CD4-positive, alpha-beta T cell treated with Interleukin-15 for 1 hour (primary cell): ENCODE results near the gene ZNF57.
"Not testable (repeated sequence)": the region's sequence is repeated elsewhere in the genome, so short reads cannot be mapped to it uniquely, and the experiment has no call there.

ENCODE experiments used
- DNase-seq: peaks from one replicate; pipeline ENCODE4 v3.0.0-alpha.2; 2020

ZNF57 gene

GRCh38 chr19:2902590-2903218 lies 2.0 kb downstream of the ZNF57 start:
- DNase-seq = no peak

- not testable (repeated sequence) for DNase-seq
Observed at GRCh38 chr19:2903326-2903725, 2.6 kb downstream of the ZNF57 start.

- no peak for DNase-seq
Observed at GRCh38 chr19:2905918-2906519, 5.3 kb downstream of the ZNF57 start.

- no peak for DNase-seq
Observed at GRCh38 chr19:2906631-2907195, 6.0 kb downstream of the ZNF57 start.

- DNase-seq = no peak
Observed at GRCh38 chr19:2912306-2912705, 11.6 kb downstream of the ZNF57 start.

- DNase-seq = no peak
Observed at GRCh38 chr19:2917275-2918184, 16.8 kb downstream of the ZNF57 start.

- DNase-seq = no peak
Observed at GRCh38 chr19:2922987-2923386, 22.3 kb downstream of the ZNF57 start.

- no peak for DNase-seq
Observed at GRCh38 chr19:2923510-2923909, 22.8 kb downstream of the ZNF57 start.

GRCh38 chr19:2926341-2927031 lies 25.8 kb downstream of the ZNF57 start:
- DNase-seq = no peak

GRCh38 chr19:2927032-2927430 lies 26.3 kb downstream of the ZNF57 start:
- no peak for DNase-seq

GRCh38 chr19:2933490-2933910 lies 32.8 kb downstream of the ZNF57 start:
- no peak for DNase-seq

GRCh38 chr19:2935863-2936262 lies 35.1 kb downstream of the ZNF57 start:
- not testable (repeated sequence) for DNase-seq

- no peak for DNase-seq
Observed at GRCh38 chr19:2942928-2943640, 42.4 kb downstream of the ZNF57 start.

- DNase-seq = no peak
Observed at GRCh38 chr19:2944403-2944774, 43.7 kb downstream of the ZNF57 start.

GRCh38 chr19:2944775-2945574 lies 44.2 kb downstream of the ZNF57 start, which contains the start of gene ZNF77:
TSS of gene ZNF77 (minus strand) at chr19:2944971. CDS start at chr19:2944840, 131 bp downstream.
- DNase-seq = peak; percentile 98

- DNase-seq = no peak
Observed at GRCh38 chr19:2945575-2946184, 45.0 kb downstream of the ZNF57 start.

GRCh38 chr19:2949939-2950285 lies 49.2 kb downstream of the ZNF57 start:
- DNase-seq = no peak

- peak; percentile 100 for DNase-seq
Observed at GRCh38 chr19:2950286-2951124, 49.8 kb downstream of the ZNF57 start.

- DNase-seq = no peak
Observed at GRCh38 chr19:2952953-2953481, 52.3 kb downstream of the ZNF57 start.

GRCh38 chr19:2957160-2957559 lies 56.4 kb downstream of the ZNF57 start:
- no peak for DNase-seq
